GM18907 (cell line): ENCODE measurements around the gene ANXA6.

Experiments used
- ATAC-seq: cut with Tn5 transposase; IDR thresholded peaks from one replicate; pipeline ENCODE4 v1.9.1; 2021; ENCODE audit warnings: mild to moderate bottlenecking, moderate library complexity; ENCODE audit not compliant: unreplicated experiment

Gene ANXA6

GRCh38 chr5:151068433-151069197 lies 89.0 kb downstream of the ANXA6 start:
- peak; percentile 72 for ATAC-seq

DNA sequence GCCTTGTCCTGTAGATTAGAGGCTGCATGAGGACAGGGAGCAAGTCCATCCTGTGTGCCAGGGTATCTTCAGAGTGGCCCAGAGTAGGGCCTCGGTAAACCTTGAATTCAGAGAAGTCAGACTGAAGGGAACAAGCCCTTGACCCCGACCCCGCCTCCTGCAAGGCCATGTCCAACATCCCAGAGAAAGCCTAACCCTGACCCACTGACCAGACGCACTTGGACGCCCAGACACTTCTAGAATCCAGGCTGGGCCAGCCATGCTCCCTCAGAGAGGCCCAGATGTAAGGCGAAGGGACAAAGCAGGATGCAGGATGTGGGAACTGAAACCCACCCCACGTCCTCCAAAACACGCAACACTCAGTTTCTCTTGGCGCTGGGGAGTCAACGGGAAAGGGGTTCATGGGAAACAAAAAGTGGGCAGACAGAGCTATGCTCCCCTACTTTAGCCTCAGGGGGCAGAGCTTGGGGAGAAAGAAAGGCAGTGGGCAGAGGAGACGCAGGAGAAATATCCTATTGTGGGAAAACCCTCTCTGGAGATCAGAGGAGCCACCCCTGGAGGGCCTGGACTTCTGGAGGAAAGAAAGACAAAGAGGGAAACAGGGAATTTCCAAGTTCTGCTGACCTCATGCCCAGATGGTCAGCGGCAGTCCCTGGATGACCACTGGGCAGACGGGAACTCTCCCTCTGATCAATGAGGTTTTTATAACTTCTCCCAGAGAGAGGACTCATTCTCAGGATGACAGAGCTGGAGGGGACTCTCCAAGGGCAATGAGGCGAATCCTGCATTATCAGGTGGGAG lies 89.7 kb downstream of the ANXA6 start:
- peak; percentile 15 for ATAC-seq

DNA sequence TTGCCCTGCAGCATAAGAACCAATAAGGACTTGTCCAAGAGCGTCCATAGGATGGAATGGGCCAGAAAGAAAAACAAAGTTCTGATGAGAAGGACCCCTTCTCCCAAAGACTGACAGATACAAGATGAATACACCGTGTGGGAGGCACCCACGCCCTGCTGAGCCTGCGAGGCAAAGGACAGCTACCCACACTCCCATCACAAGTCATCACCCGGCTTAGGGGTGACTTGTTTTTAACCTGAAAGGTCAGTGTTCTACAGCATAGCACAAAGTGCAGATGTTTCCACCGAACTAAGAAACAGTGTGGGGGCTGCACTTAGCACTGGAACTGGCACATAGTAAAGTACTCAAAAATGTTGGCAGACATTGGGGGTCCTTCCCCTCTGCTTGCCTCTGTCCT lies 90.7 kb downstream of the ANXA6 start:
- ATAC-seq, result no peak

DNA sequence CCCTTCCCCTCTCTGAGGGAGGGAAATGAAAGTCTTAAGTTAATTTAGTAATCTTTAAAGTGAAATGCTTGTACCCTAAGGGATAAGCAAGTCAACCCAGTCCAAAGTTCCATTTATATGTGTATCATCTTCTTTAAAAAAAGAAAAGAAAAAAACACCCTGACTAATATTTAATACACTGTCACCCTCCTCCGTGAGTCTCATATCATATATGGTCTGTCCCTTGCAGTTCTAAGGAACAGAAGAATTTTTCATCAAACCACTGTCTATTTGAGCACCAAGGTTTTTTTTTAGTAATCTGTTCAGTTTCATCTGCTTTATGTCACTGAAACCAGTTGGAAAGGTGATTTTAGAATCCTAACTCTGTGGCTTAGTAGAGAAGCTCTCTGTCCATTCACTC lies 92.0 kb downstream of the ANXA6 start:
- no peak for ATAC-seq

GRCh38 chr5:151064916-151065499 lies 92.6 kb downstream of the ANXA6 start:
- ATAC-seq, result no peak

DNA sequence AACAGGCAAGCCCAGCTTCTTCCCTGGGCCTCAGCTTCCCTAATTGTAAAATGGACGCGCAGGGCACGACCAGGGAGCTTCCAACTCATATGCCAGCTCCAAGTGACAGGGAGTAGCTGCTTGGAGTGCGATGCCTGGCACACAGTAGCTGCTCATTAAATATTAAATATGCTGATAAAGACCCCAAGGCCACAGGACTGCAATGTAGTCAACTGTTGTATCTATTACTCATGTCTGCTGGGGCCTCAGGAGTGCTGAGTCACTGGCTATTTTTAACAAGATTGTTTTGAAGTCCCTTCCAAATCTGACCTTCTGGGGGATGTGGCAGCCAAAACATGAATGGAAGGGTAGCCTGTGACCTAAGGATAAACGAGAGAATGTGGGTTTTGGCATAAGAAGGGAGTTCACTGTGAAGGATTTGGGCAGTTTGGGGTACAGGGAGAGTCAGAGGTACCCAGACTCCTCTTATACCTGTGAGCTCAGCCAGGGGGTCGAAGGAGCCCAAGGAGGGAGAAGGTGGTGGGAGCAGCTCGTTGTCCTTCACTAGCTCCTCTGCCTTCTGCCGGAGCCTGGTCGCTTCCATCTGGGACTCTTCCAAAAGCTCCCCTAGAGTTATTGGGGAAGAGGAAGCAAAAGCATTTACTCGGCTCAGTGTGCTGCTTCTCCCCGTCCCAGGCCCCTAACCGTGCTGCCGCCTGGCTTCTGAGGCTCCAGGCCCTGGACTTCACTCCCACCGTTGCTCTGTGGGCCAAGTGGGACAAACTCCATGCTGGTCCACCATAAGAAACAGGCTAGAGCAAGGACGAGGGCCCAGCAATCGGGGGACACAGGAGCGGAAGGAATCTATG lies 94.2 kb downstream of the ANXA6 start:
- no peak for ATAC-seq

DNA sequence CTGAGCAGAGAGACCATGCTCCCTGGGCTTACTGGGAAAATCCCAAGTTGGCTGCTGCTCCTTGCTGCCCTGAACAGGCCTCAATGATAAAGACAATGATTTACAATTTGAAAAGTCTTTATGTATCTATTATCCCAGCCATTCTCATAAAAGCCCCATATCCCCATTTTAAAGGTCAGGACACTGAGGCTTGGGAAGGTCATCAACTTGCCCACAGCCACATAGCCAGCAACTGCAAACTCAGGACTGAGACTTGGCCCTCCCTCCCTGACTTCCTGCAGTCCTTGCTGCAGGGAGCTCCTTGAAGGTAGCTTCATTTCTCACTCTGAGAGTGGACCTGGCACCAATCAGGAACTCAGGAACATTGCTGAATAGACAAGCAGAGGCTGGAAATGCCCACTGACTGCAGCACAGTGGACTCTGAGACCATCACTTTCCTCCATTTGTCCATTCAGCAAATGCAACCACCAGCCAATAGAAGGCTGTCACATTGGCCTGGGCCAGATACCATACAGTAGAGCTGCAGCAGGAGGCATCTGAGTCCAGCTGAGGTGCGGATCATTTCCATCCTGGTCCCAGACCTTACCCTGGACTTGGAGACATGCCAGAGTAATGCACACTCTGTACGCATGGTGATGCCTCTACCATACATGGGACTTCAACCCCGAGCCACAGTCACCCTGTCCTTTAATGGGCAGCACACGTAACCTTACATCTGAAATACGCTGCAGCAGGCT lies 95.0 kb downstream of the ANXA6 start:
- no peak for ATAC-seq

DNA sequence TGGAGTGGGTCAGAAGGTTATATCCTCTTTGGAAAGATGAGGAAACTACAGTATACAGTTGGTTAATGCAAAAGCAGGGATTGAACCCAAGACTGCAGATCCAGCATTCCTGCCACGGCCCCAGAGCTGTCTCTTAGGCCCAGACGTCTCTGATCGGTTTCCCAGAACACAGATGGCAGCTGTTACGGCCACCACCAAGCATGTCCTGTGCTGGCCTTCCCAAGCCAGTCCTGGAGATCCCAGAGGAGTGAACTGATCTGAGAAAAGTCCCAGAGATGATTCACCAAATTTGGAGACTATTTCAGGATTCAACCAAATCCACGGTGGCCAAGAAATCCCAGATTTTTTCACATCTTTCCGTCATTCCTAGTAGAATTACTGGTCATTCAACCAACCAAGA lies 96.8 kb downstream of the ANXA6 start:
- no peak for ATAC-seq

GRCh38 chr5:151058891-151059489 lies 98.6 kb downstream of the ANXA6 start:
- no peak for ATAC-seq

DNA sequence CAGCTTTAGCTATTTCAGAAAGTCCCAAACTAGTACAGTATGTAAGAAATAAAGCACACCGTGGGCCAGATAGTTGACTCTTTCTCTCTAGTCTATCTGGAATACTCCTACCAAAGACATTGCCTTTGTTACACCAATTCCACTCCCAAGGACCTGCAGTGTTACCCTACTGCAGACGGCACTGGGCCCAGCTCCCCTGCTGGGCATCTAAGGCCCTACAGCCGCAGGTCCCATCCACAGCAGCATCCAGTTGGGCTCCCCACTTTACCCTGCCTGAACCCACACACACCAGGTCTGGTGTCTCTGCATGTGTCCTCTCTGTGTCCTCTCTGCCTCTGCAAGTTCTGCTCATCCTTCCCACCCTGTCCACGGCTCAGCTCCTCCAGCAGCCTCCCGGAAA lies 99.3 kb downstream of the ANXA6 start:
- ATAC-seq, result no peak

DNA sequence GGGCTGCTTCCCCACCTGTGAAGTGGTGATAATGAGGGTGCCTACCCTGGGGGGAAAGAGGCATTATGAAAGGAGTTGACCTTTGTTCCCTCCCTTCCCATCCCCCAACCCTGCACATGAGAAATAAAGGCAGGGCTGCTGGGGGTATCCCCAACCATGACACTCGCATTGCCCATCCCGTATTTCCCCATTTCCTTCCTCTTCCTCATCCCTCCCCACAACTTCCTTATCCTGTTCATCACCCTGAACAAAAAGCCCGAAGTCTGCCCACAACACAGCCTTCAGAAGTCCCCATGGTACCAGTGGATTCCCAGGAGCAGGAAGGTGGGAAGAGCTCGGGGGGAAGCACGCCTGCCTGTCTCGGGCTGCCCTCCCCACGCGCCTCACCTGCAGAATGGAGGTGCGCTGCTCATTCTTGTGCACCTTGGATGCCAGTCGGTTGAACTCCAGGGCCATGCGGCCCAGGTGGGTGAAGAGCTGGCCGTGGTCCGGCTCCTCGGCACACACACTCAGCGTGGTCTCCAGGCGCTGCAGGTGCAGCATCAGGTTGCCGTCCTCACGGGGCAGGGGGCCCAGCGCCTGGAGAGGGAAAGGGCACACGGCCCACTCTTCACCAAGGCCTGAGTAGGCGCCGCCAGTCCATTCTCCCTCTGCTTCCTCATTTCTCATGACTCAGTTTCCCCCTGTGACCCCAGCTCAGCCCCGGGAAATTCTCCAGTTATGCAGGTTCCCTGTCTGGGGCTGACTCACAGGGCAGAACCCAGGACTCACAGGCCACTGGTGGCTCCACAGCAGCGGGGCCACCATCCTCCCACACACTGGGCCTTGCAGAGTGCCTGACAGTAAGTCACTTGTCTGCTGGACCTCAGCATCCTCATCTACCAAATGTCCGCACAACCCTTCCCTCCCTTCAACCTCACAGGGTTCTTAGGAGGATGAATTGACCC lies 100.9 kb downstream of the ANXA6 start:
- ATAC-seq, result no peak

GRCh38 chr5:151055336-151055735 lies 102.2 kb downstream of the ANXA6 start:
- no peak for ATAC-seq

DNA sequence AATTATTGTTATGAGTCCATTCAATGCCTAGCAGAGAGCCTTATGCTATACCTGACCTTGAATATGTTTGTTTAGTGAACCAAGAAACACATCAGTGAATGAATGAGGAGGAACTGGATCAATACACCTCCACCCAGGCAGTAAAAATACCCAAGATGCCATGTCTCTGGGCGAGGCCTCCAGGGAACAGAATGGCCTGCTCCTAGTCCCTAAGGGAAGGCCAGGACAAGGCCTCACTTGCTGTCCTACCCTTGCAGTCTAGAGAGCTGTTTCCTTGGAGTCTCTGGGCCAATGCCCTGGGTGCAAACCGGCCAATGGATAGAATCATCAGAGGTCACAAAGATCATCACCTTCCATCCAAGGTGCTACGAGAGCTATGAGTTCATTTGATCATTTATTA lies 102.9 kb downstream of the ANXA6 start:
- no peak for ATAC-seq

GRCh38 chr5:151053796-151054462 lies 103.7 kb downstream of the ANXA6 start:
- ATAC-seq, result no peak

- no peak for ATAC-seq
Measured at GRCh38 chr5:151052836-151053235, 104.7 kb downstream of the ANXA6 start.

GRCh38 chr5:151051931-151052608 lies 105.5 kb downstream of the ANXA6 start:
- ATAC-seq, result peak; percentile 8

GRCh38 chr5:151051066-151051930 lies 106.3 kb downstream of the ANXA6 start:
- ATAC-seq, result peak; percentile 79
